ENCODE measurements around the gene GNAI3. TPM values are rescaled to one million over a fixed set of nuclear protein-coding genes. Genes with fewer than 3 reads are reported as not detected.
"Not testable (repeated sequence)": the region's sequence is repeated elsewhere in the genome, so short reads cannot be mapped to it uniquely, and the experiment has no call there.

The GNAI3 gene
- total and polyA plus RNA-seq, 3 experiments from 2014 or later: 8.6 to 9.9 (median 9.8) TPM

DNA sequence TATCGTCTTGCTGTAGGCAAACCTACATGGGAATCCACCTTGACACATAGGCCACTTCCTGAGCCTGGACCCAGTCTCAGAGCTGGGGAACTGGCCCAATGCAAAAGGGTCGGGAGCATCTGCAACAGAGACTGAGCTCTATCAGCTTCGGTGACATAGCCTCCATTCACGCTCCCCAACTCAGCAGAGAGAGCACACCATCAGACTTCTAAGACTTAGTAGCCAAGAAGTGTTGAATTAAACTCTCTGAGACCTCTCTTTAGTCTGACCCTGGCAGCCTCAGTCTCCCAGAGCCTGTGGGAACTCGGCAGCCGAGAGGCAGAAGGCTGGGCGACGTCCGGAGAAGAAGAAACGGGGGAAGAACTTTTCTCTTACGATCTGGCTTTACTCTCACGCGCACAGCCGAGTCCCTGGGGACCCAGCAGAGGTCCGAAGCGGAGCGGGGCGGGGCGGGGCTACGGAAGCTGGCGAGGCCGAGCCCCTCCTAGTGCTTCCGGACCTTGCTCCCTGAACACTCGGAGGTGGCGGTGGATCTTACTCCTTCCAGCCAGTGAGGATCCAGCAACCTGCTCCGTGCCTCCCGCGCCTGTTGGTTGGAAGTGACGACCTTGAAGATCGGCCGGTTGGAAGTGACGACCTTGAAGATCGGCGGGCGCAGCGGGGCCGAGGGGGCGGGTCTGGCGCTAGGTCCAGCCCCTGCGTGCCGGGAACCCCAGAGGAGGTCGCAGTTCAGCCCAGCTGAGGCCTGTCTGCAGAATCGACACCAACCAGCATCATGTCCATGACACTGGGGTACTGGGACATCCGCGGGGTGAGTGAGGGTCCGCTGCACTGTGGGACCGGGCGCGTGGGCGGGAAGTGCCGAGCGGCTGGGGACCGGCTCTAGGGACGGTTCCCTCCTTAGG is 107.5 kb downstream of the GNAI3 start, which contains the start of gene GSTM4:
TSS of gene GSTM4 (plus strand) at position 485 of the 905 bp plus-strand sequence. CDS start at position 776, 291 bp downstream.
- Mint-ChIP-seq H3K36me3 (peaks cover 0 to 4% (median 0%) of the 10 kb centered on the region in 3 donors), H3K4me3 (peak within 1 kb of the TSS; percentile 87 to 97 (median 93)), H3K9me3 (no peaks in the 10 kb centered on the region), H3K4me1 (peaks cover 12 to 18% (median 14%) of the 10 kb centered on the region in 3 donors), H3K27me3 (peaks cover 9 to 20% of the 10 kb centered on the region in 2 donors), H3K27ac (peak within 1 kb of the TSS; percentile 38 to 94 (median 90))
- DNase-seq: peak; percentile 36 to 65 (median 48)
- peak within 1 kb of the TSS; percentile 61 for H3K27ac ChIP-seq (ENCODE audit: low read depth, low read length)
- no peaks in the 10 kb centered on the region for H3K36me3 ChIP-seq (ENCODE audit: insufficient read depth, low read length)
- ChIA-PET POLR2A (no interaction called here), CTCF (interaction anchor here (1.2 to 2.5 kb wide), 3 partner anchors 15 to 329 kb away, joined by 3 to 19 read pairs (median 3); partner anchors contain the start of gene AHCYL1)
- H3K9me3 ChIP-seq (ENCODE audit: low read length): no peaks in the 10 kb centered on the region
- peak within 1 kb of the TSS; percentile 72 for H3K4me3 ChIP-seq (ENCODE audit: low read length)
- H3K4me1 ChIP-seq (ENCODE audit: insufficient read depth, low read length): peaks cover 8% of the 10 kb centered on the region
- no peaks in the 10 kb centered on the region for H3K27me3 ChIP-seq (ENCODE audit: insufficient read depth, low read length, poor library complexity, severe bottlenecking)

- Mint-ChIP-seq H3K4me3 (peak overlapping the region; percentile 4 to 97 (median 72)), H3K36me3 (peaks cover 0 to 4% (median 0%) of the 10 kb centered on the region in 3 donors), H3K27ac (no peak overlapping the region), H3K9me3 (no peaks in the 10 kb centered on the region), H3K27me3 (peaks cover 7 to 13% of the 10 kb centered on the region in 2 donors), H3K4me1 (peaks cover 12 to 18% (median 14%) of the 10 kb centered on the region in 3 donors)
- H3K27ac ChIP-seq (ENCODE audit: low read depth, low read length): no peak overlapping the region
- H3K36me3 ChIP-seq (ENCODE audit: insufficient read depth, low read length): no peaks in the 10 kb centered on the region
- CTCF ChIA-PET: interaction anchor here (0.9 to 2.5 kb wide), 2 partner anchors 17 to 47 kb away, joined by 3 to 19 read pairs; no protein-coding TSS in a partner anchor
- no peak for DNase-seq
- POLR2A ChIA-PET: no interaction called here
- peaks cover 8% of the 10 kb centered on the region for H3K4me1 ChIP-seq (ENCODE audit: insufficient read depth, low read length)
- H3K4me3 ChIP-seq (ENCODE audit: low read length): no peak overlapping the region
- H3K27me3 ChIP-seq (ENCODE audit: insufficient read depth, low read length, poor library complexity, severe bottlenecking): no peaks in the 10 kb centered on the region
- no peaks in the 10 kb centered on the region for H3K9me3 ChIP-seq (ENCODE audit: low read length)
Observed at GRCh38 chr1:109657395-109657794, 109.0 kb downstream of the GNAI3 start.

DNA sequence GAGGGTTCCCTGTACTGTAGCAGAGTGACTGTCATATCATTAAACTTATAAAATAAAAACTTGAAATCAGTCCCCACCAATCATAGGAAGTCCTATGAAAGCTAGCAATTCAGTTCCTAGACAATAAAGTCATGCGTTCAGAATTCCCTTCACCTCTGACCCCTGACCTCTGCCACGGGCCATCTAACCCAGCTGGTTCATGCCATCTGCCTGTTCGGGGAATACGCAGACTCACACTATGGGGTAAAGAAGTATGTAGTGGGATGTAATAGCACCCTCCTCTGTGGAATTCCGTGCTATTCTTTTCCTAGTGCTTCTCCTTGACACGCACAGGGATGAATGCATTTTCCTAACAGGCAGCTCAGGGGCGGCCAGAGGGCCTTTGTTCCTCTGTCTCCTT is 109.6 kb downstream of the GNAI3 start:
- H3K27ac Mint-ChIP-seq: no peak overlapping the region
- H3K4me1 Mint-ChIP-seq: peaks cover 12 to 18% (median 14%) of the 10 kb centered on the region in 3 donors
- Histone ChIP-seq H3K27ac (ENCODE audit: low read depth, low read length) (no peak overlapping the region), H3K36me3 (ENCODE audit: insufficient read depth, low read length) (no peaks in the 10 kb centered on the region), H3K4me1 (ENCODE audit: insufficient read depth, low read length) (peaks cover 8% of the 10 kb centered on the region), H3K27me3 (ENCODE audit: insufficient read depth, low read length, poor library complexity, severe bottlenecking) (no peaks in the 10 kb centered on the region), H3K9me3 (ENCODE audit: low read length) (no peaks in the 10 kb centered on the region), H3K4me3 (ENCODE audit: low read length) (no peak overlapping the region)
- no peaks in the 10 kb centered on the region for H3K9me3 Mint-ChIP-seq
- DNase-seq: no peak
- H3K36me3 Mint-ChIP-seq: peaks cover 0 to 4% (median 0%) of the 10 kb centered on the region in 3 donors
- CTCF ChIA-PET: interaction anchor here (0.9 to 1.3 kb wide), 2 partner anchors 18 to 47 kb away, joined by 3 to 7 read pairs; no protein-coding TSS in a partner anchor
- POLR2A ChIA-PET: no interaction called here
- H3K4me3 Mint-ChIP-seq: peak overlapping the region in 6 of 7 donors; percentile 4 to 78 (median 41)
- H3K27me3 Mint-ChIP-seq: peaks cover 7 to 10% of the 10 kb centered on the region in 2 donors

- Mint-ChIP-seq H3K27me3 (peaks cover 3 to 4% of the 10 kb centered on the region in 2 donors), H3K4me1 (peaks cover 12 to 18% (median 14%) of the 10 kb centered on the region in 3 donors), H3K27ac (peak overlapping the region in 1 of 8 donors; percentile 23), H3K36me3 (peaks cover 0 to 4% (median 0%) of the 10 kb centered on the region in 3 donors), H3K4me3 (peak overlapping the region in 2 of 7 donors; percentile 8 to 78), H3K9me3 (no peaks in the 10 kb centered on the region)
- Histone ChIP-seq H3K27me3 (ENCODE audit: insufficient read depth, low read length, poor library complexity, severe bottlenecking) (no peaks in the 10 kb centered on the region), H3K36me3 (ENCODE audit: insufficient read depth, low read length) (no peaks in the 10 kb centered on the region), H3K9me3 (ENCODE audit: low read length) (no peaks in the 10 kb centered on the region), H3K4me1 (ENCODE audit: insufficient read depth, low read length) (peaks cover 8% of the 10 kb centered on the region), H3K27ac (ENCODE audit: low read depth, low read length) (no peak overlapping the region), H3K4me3 (ENCODE audit: low read length) (no peak overlapping the region)
- POLR2A ChIA-PET: no interaction called here
- DNase-seq: no peak
- CTCF ChIA-PET: interaction anchor here (0.9 to 1.3 kb wide), 3 partner anchors 18 to 326 kb away, joined by 3 to 7 read pairs (median 3); partner anchors contain the start of gene AHCYL1
Observed at GRCh38 chr1:109658533-109659042, 110.2 kb downstream of the GNAI3 start.

GRCh38 chr1:109659145-109659544 is 110.7 kb downstream of the GNAI3 start:
- Histone ChIP-seq H3K27ac (ENCODE audit: low read depth, low read length) (no peak overlapping the region), H3K4me3 (ENCODE audit: low read length) (no peak overlapping the region), H3K4me1 (ENCODE audit: insufficient read depth, low read length) (peaks cover 8% of the 10 kb centered on the region), H3K27me3 (ENCODE audit: insufficient read depth, low read length, poor library complexity, severe bottlenecking) (no peaks in the 10 kb centered on the region), H3K9me3 (ENCODE audit: low read length) (no peaks in the 10 kb centered on the region), H3K36me3 (ENCODE audit: insufficient read depth, low read length) (no peaks in the 10 kb centered on the region)
- Mint-ChIP-seq H3K27ac (peak overlapping the region in 1 of 8 donors; percentile 27), H3K4me3 (peak overlapping the region in 1 of 7 donors; percentile 78), H3K36me3 (peaks cover 0 to 4% (median 0%) of the 10 kb centered on the region in 3 donors), H3K4me1 (peaks cover 12 to 18% (median 14%) of the 10 kb centered on the region in 3 donors), H3K27me3 (peaks cover 2 to 3% of the 10 kb centered on the region in 2 donors), H3K9me3 (no peaks in the 10 kb centered on the region)
- DNase-seq: no peak
- ChIA-PET POLR2A (no interaction called here), CTCF (interaction anchor here (1.2 to 1.3 kb wide), 2 partner anchors 19 to 325 kb away, joined by 3 to 7 read pairs; partner anchors contain the start of gene AHCYL1)

DNA sequence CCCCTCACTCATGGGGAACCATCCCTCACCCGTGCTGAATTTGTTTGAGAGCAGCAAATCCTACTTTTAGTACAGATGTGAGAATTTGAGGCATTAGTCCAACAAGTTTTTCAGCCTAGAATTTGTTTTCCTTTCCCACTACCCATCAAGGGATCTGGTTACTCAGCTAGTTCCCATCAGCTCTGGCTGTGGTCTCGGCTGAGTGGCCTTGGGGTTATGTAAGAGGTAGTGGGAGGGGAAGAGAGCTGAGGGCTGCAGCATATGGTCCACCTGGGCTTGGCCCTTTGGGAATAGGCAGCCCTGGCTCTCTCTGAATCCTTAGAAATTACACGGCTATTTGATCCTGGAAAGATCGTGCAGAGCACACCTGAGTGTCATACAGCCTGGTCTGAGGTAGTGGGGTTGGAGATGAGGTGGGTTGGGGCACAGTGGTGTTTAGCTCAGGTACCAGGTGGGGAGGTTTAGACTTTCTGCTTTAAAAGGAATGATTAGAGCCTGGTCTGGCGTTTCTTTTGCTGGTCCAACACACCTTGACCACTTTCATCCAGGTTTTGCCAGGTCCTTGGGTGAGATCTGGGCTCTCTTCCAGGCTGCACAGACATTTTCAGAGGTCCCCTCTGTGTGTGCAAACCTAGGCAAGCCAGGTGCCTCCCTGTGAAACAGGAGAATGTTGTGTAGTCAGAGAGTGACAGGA is 111.7 kb downstream of the GNAI3 start:
- POLR2A ChIA-PET: no interaction called here
- peaks cover 0 to 4% (median 0%) of the 10 kb centered on the region in 3 donors for H3K36me3 Mint-ChIP-seq
- DNase-seq: no peak

GRCh38 chr1:109660691-109661026 is 112.2 kb downstream of the GNAI3 start:
- POLR2A ChIA-PET: not testable (repeated sequence)

More for the DNA sequence above, 111.7 kb downstream of the GNAI3 start:
- Histone ChIP-seq H3K36me3 (ENCODE audit: insufficient read depth, low read length) (no peaks in the 10 kb centered on the region), H3K27me3 (ENCODE audit: insufficient read depth, low read length, poor library complexity, severe bottlenecking) (no peaks in the 10 kb centered on the region), H3K4me3 (ENCODE audit: low read length) (no peak overlapping the region), H3K9me3 (ENCODE audit: low read length) (no peaks in the 10 kb centered on the region), H3K4me1 (ENCODE audit: insufficient read depth, low read length) (peaks cover 6% of the 10 kb centered on the region), H3K27ac (ENCODE audit: low read depth, low read length) (no peak overlapping the region)
- CTCF ChIA-PET: interaction anchor here (1.2 to 1.3 kb wide), 2 partner anchors 20 to 324 kb away, joined by 3 read pairs; partner anchors contain the start of gene AHCYL1
- Mint-ChIP-seq H3K4me1 (peaks cover 8 to 14% (median 11%) of the 10 kb centered on the region in 3 donors), H3K27me3 (peaks cover 0 to 3% of the 10 kb centered on the region in 2 donors), H3K27ac (peak overlapping the region in 2 of 8 donors; percentile 3 to 66), H3K4me3 (peak overlapping the region in 1 of 7 donors; percentile 37), H3K9me3 (no peaks in the 10 kb centered on the region)

More at GRCh38 chr1:109660691-109661026, 112.2 kb downstream of the GNAI3 start:
- H3K9me3 Mint-ChIP-seq; H3K27ac ChIP-seq (ENCODE audit: low read depth, low read length); H3K4me1 ChIP-seq (ENCODE audit: insufficient read depth, low read length); H3K27ac Mint-ChIP-seq; H3K9me3 ChIP-seq (ENCODE audit: low read length); H3K36me3 ChIP-seq (ENCODE audit: insufficient read depth, low read length); H3K27me3 Mint-ChIP-seq; H3K36me3 Mint-ChIP-seq; H3K4me3 ChIP-seq (ENCODE audit: low read length); DNase-seq; H3K27me3 ChIP-seq (ENCODE audit: insufficient read depth, low read length, poor library complexity, severe bottlenecking): not testable (repeated sequence)
- CTCF ChIA-PET: interaction anchor here (1.0 to 1.3 kb wide), 2 partner anchors 11 to 21 kb away, joined by 3 read pairs; no protein-coding TSS in a partner anchor
- Mint-ChIP-seq H3K4me3 (peak overlapping the region in 1 of 7 donors; percentile 37), H3K4me1 (peaks cover 2 to 11% (median 7%) of the 10 kb centered on the region in 3 donors)
